ENCODE measurements around the gene SPTBN1. TPM values are rescaled to one million over a fixed set of nuclear protein-coding genes. Genes with fewer than 3 reads are reported as not detected.

The SPTBN1 gene
- total and polyA plus RNA-seq, 2 experiments from 2014 or later = 58.1 to 204 TPM

DNA sequence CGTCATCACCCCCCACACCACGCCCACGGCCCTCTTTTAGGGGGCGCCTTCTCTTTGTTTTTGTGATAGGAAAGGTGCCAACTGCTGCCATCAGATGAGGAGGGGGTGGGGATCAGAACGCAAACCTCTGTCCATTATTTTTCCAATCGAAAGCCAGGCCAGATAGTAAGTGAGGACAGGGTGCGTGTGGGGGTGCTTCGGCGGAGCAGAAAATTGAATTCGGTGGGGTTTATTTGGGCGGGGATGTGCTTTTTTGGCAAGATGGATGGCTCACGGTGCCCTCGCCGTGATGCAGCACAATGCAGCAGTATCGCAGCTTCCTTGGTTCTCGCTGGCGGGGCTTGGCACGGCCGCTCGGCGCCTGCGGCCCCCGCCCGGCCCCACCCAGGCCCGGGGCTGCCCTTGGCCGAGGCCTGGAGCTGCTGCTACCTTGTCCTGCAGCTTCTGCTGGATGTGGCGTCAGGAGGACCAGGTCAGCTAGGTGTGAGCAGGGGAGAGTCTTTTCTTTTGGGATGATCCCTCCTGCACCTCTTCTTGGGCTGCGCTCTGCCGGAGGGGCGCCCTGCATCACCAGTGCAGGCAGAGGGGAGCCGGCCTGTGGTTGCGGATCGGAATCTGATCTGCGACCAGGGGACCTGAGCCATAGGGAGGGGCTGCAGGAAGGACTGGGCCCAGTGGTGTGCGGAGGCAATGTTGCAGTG is 1.3 kb downstream of the SPTBN1 start:
- Histone ChIP-seq H3K36me3 (ENCODE audit: insufficient read depth) (no peaks in the 10 kb centered on the region), H3K4me3 (peak overlapping the region; percentile 96), H3K79me2 (replicated peaks; ENCODE audit: insufficient read depth) (peaks cover 47% of the 10 kb centered on the region), H3F3A (replicated peaks; ENCODE audit: low read depth) (0 out of 2 replicates have a peak, but pooled peaks cover 6% of the 10 kb centered on the region), H3K27ac (ENCODE audit: low read depth) (no peak overlapping the region), H3K9me2 (ENCODE audit: insufficient read depth) (no peaks in the 10 kb centered on the region), H3K4me2 (peak overlapping the region; percentile 90), H2AFZ (peak overlapping the region; percentile 94; the same call in 1 of the 2 replicates), H4K20me1 (replicated peaks; ENCODE audit: insufficient read depth) (peaks cover 14% of the 10 kb centered on the region), H3K4me1 (ENCODE audit: insufficient read depth) (peaks cover 26% of the 10 kb centered on the region), H3K27me3 (ENCODE audit: insufficient read depth) (peaks cover 10% of the 10 kb centered on the region)
- Mint-ChIP-seq H3K4me1 (peaks cover 36% of the 10 kb centered on the region), H3K27me3 (ENCODE audit: insufficient read depth, low read depth, poor library complexity) (peaks cover 13% of the 10 kb centered on the region), H3K4me3 (peak overlapping the region; percentile 90), H3K9me3 (no peaks in the 10 kb centered on the region), H3K27ac (peak overlapping the region; percentile 44; the same call in 1 of the 2 replicates), H3K36me3 (ENCODE audit: low read depth) (no peaks in the 10 kb centered on the region)
- TF ChIP-seq, protein P1, sequence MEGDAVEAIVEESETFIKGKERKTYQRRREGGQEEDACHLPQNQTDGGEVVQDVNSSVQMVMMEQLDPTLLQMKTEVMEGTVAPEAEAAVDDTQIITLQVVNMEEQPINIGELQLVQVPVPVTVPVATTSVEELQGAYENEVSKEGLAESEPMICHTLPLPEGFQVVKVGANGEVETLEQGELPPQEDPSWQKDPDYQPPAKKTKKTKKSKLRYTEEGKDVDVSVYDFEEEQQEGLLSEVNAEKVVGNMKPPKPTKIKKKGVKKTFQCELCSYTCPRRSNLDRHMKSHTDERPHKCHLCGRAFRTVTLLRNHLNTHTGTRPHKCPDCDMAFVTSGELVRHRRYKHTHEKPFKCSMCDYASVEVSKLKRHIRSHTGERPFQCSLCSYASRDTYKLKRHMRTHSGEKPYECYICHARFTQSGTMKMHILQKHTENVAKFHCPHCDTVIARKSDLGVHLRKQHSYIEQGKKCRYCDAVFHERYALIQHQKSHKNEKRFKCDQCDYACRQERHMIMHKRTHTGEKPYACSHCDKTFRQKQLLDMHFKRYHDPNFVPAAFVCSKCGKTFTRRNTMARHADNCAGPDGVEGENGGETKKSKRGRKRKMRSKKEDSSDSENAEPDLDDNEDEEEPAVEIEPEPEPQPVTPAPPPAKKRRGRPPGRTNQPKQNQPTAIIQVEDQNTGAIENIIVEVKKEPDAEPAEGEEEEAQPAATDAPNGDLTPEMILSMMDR (conservative IDR thresholded peaks at IDR 0.05; ENCODE audit: low read depth in 2 of 2) = peak in 1 of 2 experiments; percentile 8; a peak in 1 of 4 replicates
- TF ChIP-seq, protein P2, sequence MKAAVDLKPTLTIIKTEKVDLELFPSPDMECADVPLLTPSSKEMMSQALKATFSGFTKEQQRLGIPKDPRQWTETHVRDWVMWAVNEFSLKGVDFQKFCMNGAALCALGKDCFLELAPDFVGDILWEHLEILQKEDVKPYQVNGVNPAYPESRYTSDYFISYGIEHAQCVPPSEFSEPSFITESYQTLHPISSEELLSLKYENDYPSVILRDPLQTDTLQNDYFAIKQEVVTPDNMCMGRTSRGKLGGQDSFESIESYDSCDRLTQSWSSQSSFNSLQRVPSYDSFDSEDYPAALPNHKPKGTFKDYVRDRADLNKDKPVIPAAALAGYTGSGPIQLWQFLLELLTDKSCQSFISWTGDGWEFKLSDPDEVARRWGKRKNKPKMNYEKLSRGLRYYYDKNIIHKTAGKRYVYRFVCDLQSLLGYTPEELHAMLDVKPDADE (IDR thresholded peaks at IDR 0.05) = no peak
- DNase-seq (ENCODE audit: low spot score) (peak; percentile 78), ATAC-seq (peak; percentile 62)

DNA sequence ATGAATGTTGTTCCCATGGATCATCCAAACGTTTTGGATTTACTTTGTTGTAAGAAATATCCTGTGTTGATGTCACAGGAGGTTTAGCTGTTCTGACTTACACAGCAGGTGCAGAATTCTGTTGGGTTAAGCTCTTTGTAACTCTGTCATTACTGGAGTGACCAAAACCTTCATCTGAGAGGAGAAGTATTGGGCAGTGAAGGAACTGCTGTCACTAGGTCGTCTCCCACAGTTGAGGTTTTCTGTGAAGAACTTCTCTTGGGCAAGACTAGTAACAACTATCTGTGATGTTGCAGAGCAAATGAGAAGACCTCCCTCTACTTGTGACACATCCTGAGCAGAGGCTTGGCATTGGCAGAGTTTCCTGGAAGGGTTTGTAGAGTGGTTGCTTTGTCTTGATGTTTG is 2.9 kb downstream of the SPTBN1 start:
- peaks cover 10% of the 10 kb centered on the region for H3K27me3 ChIP-seq (ENCODE audit: insufficient read depth)
- H3K36me3 ChIP-seq (ENCODE audit: insufficient read depth) = no peaks in the 10 kb centered on the region
- H3K9me2 ChIP-seq (ENCODE audit: insufficient read depth) = no peaks in the 10 kb centered on the region
- DNase-seq (ENCODE audit: low spot score) (no peak), ATAC-seq (no peak)
- peaks cover 14% of the 10 kb centered on the region for H4K20me1 ChIP-seq (replicated peaks; ENCODE audit: insufficient read depth)
- Mint-ChIP-seq H3K4me1 (peaks cover 35% of the 10 kb centered on the region), H3K36me3 (ENCODE audit: low read depth) (no peaks in the 10 kb centered on the region), H3K4me3 (peak overlapping the region; percentile 23; the same call in 1 of the 3 replicates), H3K9me3 (no peaks in the 10 kb centered on the region), H3K27ac (no peak overlapping the region), H3K27me3 (ENCODE audit: insufficient read depth, low read depth, poor library complexity) (peaks cover 13% of the 10 kb centered on the region)
- H3K4me2 ChIP-seq = 0 out of 2 replicates have a peak overlapping the region, but pooled peaks have one; percentile 90
- 0 out of 2 replicates have a peak, but pooled peaks cover 6% of the 10 kb centered on the region for H3F3A ChIP-seq (replicated peaks; ENCODE audit: low read depth)
- peaks cover 62% of the 10 kb centered on the region for H3K79me2 ChIP-seq (replicated peaks; ENCODE audit: insufficient read depth)
- H3K4me3 ChIP-seq = no peak overlapping the region
- H3K4me1 ChIP-seq (ENCODE audit: insufficient read depth) = peaks cover 25% of the 10 kb centered on the region
- H2AFZ ChIP-seq = no peak overlapping the region
- H3K27ac ChIP-seq (ENCODE audit: low read depth) = no peak overlapping the region
- TF ChIP-seq, protein P1 (conservative IDR thresholded peaks at IDR 0.05; ENCODE audit: low read depth in 2 of 2) = no peak
- TF ChIP-seq CREB1 (CRISPR knock-in tag; IDR thresholded peaks at IDR 0.05; ENCODE audit: low read depth) (no peak), EZH2phosphoT487 (IDR thresholded peaks at IDR 0.05; ENCODE audit: unreplicated experiment) (no peak), JUNB (IDR thresholded peaks at IDR 0.05; ENCODE audit: unreplicated experiment) (no peak), ZNF114 (CRISPR knock-in tag; IDR thresholded peaks at IDR 0.05) (no peak)
- TF ChIP-seq, protein P3, sequence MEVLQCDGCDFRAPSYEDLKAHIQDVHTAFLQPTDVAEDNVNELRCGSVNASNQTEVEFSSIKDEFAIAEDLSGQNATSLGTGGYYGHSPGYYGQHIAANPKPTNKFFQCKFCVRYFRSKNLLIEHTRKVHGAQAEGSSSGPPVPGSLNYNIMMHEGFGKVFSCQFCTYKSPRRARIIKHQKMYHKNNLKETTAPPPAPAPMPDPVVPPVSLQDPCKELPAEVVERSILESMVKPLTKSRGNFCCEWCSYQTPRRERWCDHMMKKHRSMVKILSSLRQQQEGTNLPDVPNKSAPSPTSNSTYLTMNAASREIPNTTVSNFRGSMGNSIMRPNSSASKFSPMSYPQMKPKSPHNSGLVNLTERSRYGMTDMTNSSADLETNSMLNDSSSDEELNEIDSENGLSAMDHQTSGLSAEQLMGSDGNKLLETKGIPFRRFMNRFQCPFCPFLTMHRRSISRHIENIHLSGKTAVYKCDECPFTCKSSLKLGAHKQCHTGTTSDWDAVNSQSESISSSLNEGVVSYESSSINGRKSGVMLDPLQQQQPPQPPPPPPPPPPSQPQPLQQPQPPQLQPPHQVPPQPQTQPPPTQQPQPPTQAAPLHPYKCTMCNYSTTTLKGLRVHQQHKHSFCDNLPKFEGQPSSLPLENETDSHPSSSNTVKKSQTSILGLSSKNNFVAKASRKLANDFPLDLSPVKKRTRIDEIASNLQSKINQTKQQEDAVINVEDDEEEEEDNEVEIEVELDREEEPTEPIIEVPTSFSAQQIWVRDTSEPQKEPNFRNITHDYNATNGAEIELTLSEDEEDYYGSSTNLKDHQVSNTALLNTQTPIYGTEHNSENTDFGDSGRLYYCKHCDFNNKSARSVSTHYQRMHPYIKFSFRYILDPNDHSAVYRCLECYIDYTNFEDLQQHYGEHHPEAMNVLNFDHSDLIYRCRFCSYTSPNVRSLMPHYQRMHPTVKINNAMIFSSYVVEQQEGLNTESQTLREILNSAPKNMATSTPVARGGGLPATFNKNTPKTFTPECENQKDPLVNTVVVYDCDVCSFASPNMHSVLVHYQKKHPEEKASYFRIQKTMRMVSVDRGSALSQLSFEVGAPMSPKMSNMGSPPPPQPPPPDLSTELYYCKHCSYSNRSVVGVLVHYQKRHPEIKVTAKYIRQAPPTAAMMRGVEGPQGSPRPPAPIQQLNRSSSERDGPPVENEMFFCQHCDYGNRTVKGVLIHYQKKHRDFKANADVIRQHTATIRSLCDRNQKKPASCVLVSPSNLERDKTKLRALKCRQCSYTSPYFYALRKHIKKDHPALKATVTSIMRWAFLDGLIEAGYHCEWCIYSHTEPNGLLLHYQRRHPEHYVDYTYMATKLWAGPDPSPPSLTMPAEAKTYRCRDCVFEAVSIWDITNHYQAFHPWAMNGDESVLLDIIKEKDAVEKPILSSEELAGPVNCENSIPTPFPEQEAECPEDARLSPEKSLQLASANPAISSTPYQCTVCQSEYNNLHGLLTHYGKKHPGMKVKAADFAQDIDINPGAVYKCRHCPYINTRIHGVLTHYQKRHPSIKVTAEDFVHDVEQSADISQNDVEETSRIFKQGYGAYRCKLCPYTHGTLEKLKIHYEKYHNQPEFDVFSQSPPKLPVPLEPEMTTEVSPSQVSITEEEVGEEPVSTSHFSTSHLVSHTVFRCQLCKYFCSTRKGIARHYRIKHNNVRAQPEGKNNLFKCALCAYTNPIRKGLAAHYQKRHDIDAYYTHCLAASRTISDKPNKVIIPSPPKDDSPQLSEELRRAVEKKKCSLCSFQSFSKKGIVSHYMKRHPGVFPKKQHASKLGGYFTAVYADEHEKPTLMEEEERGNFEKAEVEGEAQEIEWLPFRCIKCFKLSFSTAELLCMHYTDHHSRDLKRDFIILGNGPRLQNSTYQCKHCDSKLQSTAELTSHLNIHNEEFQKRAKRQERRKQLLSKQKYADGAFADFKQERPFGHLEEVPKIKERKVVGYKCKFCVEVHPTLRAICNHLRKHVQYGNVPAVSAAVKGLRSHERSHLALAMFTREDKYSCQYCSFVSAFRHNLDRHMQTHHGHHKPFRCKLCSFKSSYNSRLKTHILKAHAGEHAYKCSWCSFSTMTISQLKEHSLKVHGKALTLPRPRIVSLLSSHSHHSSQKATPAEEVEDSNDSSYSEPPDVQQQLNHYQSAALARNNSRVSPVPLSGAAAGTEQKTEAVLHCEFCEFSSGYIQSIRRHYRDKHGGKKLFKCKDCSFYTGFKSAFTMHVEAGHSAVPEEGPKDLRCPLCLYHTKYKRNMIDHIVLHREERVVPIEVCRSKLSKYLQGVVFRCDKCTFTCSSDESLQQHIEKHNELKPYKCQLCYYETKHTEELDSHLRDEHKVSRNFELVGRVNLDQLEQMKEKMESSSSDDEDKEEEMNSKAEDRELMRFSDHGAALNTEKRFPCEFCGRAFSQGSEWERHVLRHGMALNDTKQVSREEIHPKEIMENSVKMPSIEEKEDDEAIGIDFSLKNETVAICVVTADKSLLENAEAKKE (CRISPR knock-in tag; IDR thresholded peaks at IDR 0.05) = no peak

Measured in GM23338 (cell line).